IPS-18c (cell line): Measurements from ENCODE around the gene TLR7.

Experiments used
- H3K4me3 ChIP-seq: 2 replicates; pipeline ENCODE4 v1.7.0; 2013; ENCODE audit warnings: low read depth, mild to moderate bottlenecking, low read length, moderate library complexity; ENCODE audit not compliant: insufficient read depth
- H3K9me3 ChIP-seq: one replicate; pipeline ENCODE4 v1.6.1; 2013; ENCODE audit warnings: mild to moderate bottlenecking, low read length, moderate library complexity; ENCODE audit not compliant: control insufficient read depth, insufficient read depth

TLR7 gene

GRCh38 chrX:12885508-12885907, 18.6 kb downstream of the TLR7 start:
- Histone ChIP-seq H3K9me3 (no peaks in the 10 kb centered on the region), H3K4me3 (no peak overlapping the region)

- no peaks in the 10 kb centered on the region for H3K9me3 ChIP-seq
- H3K4me3 ChIP-seq = no peak overlapping the region
These were observed 19.7 kb downstream of the TLR7 start for GRCh38 chrX:12886545-12886944.

- no peaks in the 10 kb centered on the region for H3K9me3 ChIP-seq
These were observed 20.3 kb downstream of the TLR7 start for GRCh38 chrX:12887141-12887540.

DNA sequence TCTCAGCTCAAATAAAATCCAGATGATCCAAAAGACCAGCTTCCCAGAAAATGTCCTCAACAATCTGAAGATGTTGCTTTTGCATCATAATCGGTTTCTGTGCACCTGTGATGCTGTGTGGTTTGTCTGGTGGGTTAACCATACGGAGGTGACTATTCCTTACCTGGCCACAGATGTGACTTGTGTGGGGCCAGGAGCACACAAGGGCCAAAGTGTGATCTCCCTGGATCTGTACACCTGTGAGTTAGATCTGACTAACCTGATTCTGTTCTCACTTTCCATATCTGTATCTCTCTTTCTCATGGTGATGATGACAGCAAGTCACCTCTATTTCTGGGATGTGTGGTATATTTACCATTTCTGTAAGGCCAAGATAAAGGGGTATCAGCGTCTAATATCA, 20.9 kb downstream of the TLR7 start:
- H3K4me3 ChIP-seq = no peak overlapping the region
- no peaks in the 10 kb centered on the region for H3K9me3 ChIP-seq

More at GRCh38 chrX:12887141-12887540, 20.3 kb downstream of the TLR7 start:
- no peak overlapping the region for H3K4me3 ChIP-seq

- Histone ChIP-seq H3K9me3 (no peaks in the 10 kb centered on the region), H3K4me3 (no peak overlapping the region)
These were observed 23.6 kb downstream of the TLR7 start for GRCh38 chrX:12890467-12890866.

- no peaks in the 10 kb centered on the region for H3K9me3 ChIP-seq
- H3K4me3 ChIP-seq = no peak overlapping the region
These were observed 24.3 kb downstream of the TLR7 start for GRCh38 chrX:12891171-12891570.

DNA sequence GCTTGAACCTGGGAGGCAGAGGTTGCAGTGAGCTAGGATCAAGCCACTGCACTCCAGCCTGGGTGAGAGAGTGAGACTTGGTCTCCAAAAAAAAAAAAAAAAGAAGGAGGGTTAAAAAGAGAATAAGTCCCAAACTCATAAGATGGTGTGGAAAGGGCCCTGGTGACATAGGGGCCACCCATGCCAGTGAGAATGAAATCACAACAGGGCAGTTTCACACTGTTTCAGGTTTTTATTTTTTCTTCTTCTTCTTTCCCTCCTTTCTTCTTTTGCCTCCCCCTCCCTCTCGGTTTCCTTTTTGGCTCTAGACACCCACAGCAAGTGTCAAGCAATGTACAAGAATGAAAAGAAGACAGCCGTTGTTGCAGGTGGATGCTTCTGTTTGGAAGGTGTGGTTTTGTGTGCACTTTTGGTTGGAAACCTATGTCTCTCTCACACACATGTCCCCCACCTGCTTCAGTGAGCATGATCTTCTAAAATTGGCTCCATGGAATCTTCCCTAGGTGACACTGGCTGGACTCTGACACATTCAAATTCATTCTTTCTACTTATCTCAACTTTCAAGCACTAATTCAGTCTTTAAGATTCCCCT, 25.1 kb downstream of the TLR7 start:
- Histone ChIP-seq H3K9me3 (peaks cover 3% of the 10 kb centered on the region), H3K4me3 (no peak overlapping the region)

DNA sequence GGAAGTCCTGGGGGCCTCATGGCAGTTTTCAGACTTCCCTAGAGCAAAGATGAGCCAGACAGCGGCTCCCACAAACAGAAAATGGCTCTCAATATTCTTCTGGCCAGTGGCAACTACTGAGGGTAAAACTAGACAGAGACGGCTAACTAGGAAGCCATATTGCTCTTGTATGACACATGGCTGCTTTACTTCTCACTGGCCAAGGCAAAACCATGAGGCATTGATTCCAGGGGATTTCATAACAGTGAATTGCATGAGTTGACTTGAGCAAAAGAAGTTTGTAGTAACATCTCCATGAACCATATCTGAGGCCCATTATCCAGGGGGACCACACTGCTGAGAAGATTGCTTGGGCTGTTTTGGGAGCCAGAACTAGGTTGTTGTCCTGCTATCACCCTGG, 25.8 kb downstream of the TLR7 start:
- Histone ChIP-seq H3K4me3 (no peak overlapping the region), H3K9me3 (peaks cover 3% of the 10 kb centered on the region)

- no peak overlapping the region for H3K4me3 ChIP-seq
- peaks cover 3% of the 10 kb centered on the region for H3K9me3 ChIP-seq
These were observed 27.5 kb downstream of the TLR7 start for GRCh38 chrX:12894074-12895030.

DNA sequence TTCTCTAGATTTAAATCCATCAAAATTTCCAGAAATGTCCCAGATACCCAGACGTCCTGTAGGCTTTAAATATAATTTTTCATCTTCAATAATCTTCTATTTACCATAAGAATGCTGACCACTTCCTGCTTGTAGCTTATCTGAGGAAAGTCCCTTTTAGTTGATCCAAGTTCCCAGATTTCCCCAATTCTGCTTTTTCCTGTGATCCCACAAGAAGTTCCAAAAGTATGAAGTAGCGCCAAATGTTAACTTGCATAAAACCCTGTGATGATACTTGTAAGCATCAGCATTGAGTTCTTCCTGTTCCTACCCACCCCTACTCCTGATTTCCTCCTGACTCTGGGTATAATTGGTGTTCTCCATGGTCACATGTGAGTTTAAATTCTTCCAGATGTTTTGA, 29.0 kb downstream of the TLR7 start:
- peaks cover 3% of the 10 kb centered on the region for H3K9me3 ChIP-seq

DNA sequence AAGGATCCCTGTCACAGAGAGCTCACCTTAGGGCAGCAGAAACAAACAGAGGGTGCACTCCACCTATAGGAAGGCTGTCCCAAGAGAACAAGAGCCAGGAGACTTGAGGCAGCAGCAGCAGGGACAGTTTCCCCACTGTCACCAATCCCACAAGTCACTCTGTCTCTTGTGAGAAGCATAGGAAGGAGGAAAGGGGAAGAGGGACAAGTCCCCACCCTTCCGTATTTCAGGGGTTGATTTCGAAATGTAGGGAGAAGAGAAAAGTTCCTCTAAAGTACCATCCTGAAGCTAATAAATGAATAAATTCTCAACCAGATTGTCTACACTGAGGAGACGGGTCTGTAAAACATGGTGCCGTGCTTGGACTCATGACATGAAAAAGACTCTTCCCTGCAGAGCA, 30.1 kb downstream of the TLR7 start:
- H3K4me3 ChIP-seq = no peak overlapping the region
- peaks cover 3% of the 10 kb centered on the region for H3K9me3 ChIP-seq

More for the DNA sequence above, 29.0 kb downstream of the TLR7 start:
- H3K4me3 ChIP-seq = no peak overlapping the region

DNA sequence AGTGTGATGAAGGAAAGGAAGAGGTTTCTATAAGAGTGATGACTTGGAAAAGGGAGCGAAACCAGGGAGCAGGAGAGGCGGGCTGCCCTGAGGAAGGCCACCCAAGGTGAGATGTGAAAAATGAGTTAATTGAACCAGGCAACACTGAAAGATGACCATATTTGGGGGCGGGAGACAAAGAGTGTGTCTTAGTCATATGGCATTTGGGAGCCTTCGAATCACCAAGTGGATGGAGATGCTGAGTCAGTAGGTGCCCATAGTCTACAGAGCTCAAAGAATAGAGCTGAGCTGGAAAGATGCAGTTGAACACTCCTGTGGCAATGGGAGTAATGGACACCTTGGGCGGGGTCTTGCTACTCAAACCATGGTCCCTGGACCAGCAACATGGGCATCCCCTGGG, 31.2 kb downstream of the TLR7 start:
- Histone ChIP-seq H3K9me3 (peaks cover 3% of the 10 kb centered on the region), H3K4me3 (no peak overlapping the region)

DNA sequence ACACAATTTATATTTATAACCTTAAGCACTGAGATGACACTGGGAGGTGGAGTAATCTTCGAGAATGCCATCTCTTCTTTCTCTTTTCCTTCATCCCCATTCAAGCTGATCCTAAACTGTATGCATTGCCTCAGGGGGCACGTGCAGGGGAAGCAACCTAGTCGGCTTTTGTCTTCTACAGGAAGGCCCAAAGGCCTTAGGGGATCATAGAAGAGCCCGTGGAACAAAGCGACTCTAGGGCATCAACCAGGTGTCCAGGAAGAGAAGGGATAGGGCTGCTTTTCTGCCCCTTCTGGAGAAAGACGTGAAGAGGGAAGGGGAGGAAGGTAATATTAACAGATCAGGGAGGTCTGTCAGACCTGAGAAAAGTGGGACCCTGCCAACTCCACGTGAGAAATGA, 32.6 kb downstream of the TLR7 start:
- Histone ChIP-seq H3K4me3 (no peak overlapping the region), H3K9me3 (peaks cover 3% of the 10 kb centered on the region)

GRCh38 chrX:12901486-12901885, 34.6 kb downstream of the TLR7 start:
- H3K9me3 ChIP-seq = peaks cover 3% of the 10 kb centered on the region
- H3K4me3 ChIP-seq = no peak overlapping the region

- no peaks in the 10 kb centered on the region for H3K9me3 ChIP-seq
- H3K4me3 ChIP-seq = no peak overlapping the region
These were observed 36.8 kb downstream of the TLR7 start for GRCh38 chrX:12903646-12904045.

DNA sequence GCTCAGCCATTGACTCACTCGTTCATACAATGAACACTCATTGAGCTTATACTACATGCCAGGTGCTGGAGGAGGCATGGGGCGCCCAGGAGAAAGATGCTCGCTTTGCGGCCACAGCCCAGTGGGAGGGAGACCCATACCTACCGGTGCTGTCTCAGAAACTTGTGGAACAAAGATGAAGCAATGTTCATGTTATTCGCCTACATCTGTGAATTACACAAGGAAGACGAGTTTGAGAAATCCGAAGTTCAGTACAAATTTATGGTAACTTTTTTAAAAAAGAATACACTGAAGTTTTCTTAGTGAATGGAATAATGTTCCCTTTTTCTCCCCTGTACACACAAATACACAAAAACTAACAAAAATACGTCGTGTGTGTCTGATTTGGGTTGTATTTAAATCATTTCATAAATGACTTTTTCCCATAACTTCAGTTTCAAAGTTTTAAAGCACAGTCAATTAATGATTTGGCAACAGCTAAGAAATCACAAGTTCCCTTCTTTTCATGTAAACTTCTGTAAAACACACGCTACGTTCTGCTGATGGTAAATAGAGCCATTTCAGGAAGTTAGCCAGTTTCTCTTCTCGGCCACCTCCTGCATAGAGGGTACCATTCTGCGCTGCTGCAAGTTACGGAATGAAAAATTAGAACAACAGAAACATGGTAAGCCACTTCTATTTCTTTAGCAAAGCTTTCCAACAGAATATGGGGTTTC, 39.3 kb downstream of the TLR7 start, which contains the start of gene TLR8:
Gene TLR8 (plus strand): TSS at position 575 of the 716 bp plus-strand sequence. CDS start 87 bp downstream, at position 662.
- H3K9me3 ChIP-seq = peaks cover 2% of the 10 kb centered on the region
- no peak within 1 kb of the TSS for H3K4me3 ChIP-seq

- H3K9me3 ChIP-seq = peaks cover 2% of the 10 kb centered on the region
These were observed 43.7 kb downstream of the TLR7 start for GRCh38 chrX:12910423-12911121.

More at GRCh38 chrX:12910423-12911121, 43.7 kb downstream of the TLR7 start:
- no peak overlapping the region for H3K4me3 ChIP-seq
